Measurements from ENCODE around the gene OR9K2. TPM values are rescaled to one million over a fixed set of nuclear protein-coding genes. Genes with fewer than 3 reads are reported as not detected.

The OR9K2 gene
- total RNA-seq, 1 donor from 2014 or later, result not detected

DNA sequence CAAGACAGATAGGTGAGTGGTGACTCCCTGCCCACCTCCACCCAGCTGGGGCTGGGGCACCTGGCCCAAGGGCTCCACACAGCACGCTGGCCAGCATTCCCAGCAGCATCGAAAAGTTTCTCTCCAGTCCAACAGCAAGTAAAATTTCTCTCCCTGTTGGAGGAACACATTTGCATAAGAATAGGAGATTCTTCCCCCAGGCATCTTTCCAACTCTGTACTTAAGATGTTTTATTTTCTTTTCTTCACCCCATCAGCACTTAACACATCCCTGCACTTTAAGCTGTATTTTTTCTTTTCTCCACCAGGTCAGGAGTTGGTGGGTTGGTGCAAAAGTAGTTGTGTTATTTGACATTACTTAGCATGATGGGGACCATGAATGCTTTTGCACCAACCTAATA, 47.2 kb downstream of the OR9K2 start:
- H3K4me3 Mint-ChIP-seq (ENCODE audit: unreplicated experiment), result no peak overlapping the region
- no peaks in the 10 kb centered on the region for H3K36me3 Mint-ChIP-seq (ENCODE audit: unreplicated experiment)
- TF ChIP-seq, protein P1, sequence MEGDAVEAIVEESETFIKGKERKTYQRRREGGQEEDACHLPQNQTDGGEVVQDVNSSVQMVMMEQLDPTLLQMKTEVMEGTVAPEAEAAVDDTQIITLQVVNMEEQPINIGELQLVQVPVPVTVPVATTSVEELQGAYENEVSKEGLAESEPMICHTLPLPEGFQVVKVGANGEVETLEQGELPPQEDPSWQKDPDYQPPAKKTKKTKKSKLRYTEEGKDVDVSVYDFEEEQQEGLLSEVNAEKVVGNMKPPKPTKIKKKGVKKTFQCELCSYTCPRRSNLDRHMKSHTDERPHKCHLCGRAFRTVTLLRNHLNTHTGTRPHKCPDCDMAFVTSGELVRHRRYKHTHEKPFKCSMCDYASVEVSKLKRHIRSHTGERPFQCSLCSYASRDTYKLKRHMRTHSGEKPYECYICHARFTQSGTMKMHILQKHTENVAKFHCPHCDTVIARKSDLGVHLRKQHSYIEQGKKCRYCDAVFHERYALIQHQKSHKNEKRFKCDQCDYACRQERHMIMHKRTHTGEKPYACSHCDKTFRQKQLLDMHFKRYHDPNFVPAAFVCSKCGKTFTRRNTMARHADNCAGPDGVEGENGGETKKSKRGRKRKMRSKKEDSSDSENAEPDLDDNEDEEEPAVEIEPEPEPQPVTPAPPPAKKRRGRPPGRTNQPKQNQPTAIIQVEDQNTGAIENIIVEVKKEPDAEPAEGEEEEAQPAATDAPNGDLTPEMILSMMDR (IDR thresholded peaks at IDR 0.05), result no peak
- no peaks in the 10 kb centered on the region for H3K9me3 Mint-ChIP-seq (ENCODE audit: unreplicated experiment)
- peaks cover 9% of the 10 kb centered on the region for H3K27me3 Mint-ChIP-seq (ENCODE audit: unreplicated experiment)
- H3K4me1 Mint-ChIP-seq (ENCODE audit: unreplicated experiment), result no peaks in the 10 kb centered on the region
- no peak for DNase-seq (ENCODE audit: extremely low spot score, unreplicated experiment)
- H3K27ac Mint-ChIP-seq (ENCODE audit: unreplicated experiment), result no peak overlapping the region

Other genes with a start within 250 kb of the OR9K2 start
- not detected in 2 replicates for gene TESPA1, start 141.6 kb upstream of the OR9K2 start, total RNA-seq
- gene NEUROD4, start 106.4 kb upstream of the OR9K2 start, total RNA-seq, result not detected in 2 replicates
- not detected in 2 replicates for gene OR10A7, start 94.6 kb downstream of the OR9K2 start, total RNA-seq
- gene OR6C74, start 118.2 kb downstream of the OR9K2 start, total RNA-seq, result not detected in 2 replicates
- not detected in 2 replicates for gene OR6C6, start 170.2 kb downstream of the OR9K2 start, total RNA-seq
- gene OR6C1, start 187.9 kb downstream of the OR9K2 start, total RNA-seq, result not detected in 2 replicates
- not detected in 2 replicates for gene OR6C3, start 204.3 kb downstream of the OR9K2 start, total RNA-seq
- gene OR6C75, start 236.6 kb downstream of the OR9K2 start, total RNA-seq, result not detected in 2 replicates

Data from osteocyte (in vitro differentiated cells).